ENCODE data around the gene LIME1. TPM values are rescaled to one million over a fixed set of nuclear protein-coding genes. Genes with fewer than 3 reads are reported as not detected.

LIME1 gene
- total and polyA plus RNA-seq, 9 of the 15 experiments (the other 6 are each of a cell fraction or from before 2014, with no cell fraction given), result 0.11 to 17.1 (median 2.8) TPM; not detected in 2

DNA sequence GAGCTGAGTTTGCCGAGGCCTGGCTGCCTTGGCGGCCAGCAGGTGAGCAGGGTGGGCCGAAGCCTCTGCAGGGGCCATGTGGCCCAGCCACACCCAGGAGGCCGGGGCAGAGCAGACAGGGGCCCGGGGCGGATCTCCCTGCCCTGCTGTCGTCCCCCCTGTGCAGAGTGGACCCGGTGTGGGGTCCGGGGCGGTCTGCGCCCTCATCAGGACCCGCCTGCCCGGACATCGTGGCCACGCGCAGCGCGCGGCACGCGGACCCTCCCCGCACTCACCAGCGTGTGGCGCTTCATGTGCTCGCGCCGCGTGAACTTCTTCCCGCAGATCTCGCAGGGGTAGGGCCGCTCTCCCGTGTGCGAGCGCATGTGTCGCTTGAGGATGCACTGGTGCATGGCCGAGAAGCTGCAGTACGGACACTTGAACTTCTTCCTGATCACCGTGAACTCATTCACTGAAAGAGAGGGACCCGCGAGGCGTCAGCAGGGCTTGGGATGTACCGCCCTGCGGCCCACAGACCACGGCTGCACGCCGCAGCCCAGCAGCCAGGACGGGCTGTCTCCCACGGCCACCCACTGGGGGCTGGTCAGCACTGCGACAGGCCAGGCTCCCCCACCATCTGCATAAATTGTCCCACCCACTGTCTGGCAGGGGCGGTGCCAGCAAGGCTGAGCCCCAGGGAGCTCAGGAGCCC, 16.1 kb downstream of the LIME1 start:
- Histone ChIP-seq H3K9me1 (ENCODE audit: control insufficient read depth, insufficient read depth, low read length) (no peaks in the 10 kb centered on the region), H3K79me2 (ENCODE audit: control insufficient read depth, insufficient read depth, low read length) (no peaks in the 10 kb centered on the region), H3K4me3 (no peak overlapping the region), H3K27ac (ENCODE audit: extremely low read depth, low read depth, low read length) (no peak overlapping the region), H3K27me3 (ENCODE audit: control insufficient read depth in 2 of 2, insufficient read depth in 2 of 2, low read length in 2 of 2) (no peaks in the 10 kb centered on the region), H4K20me1 (replicated peaks; ENCODE audit: control insufficient read depth, insufficient read depth, low read length) (no peaks in the 10 kb centered on the region), H2AFZ (ENCODE audit: low read depth, low read length) (peak overlapping the region; percentile 66; the same call in 1 of the 2 replicates), H3K9me3 (replicated peaks; ENCODE audit: control insufficient read depth, insufficient read depth, low read depth, low read length) (no peaks in the 10 kb centered on the region), H3K4me2 (ENCODE audit: insufficient read depth, low read length) (no peak overlapping the region; the same call in 1 of the 2 replicates), H3K9ac (ENCODE audit: insufficient read depth in 1 of 2, low read depth in 2 of 2, low read length in 2 of 2) (peak overlapping the region in 1 of 2 experiments; percentile 39; a peak in 2 of 4 replicates), H3K36me3 (ENCODE audit: control insufficient read depth, insufficient read depth, low read length) (no peaks in the 10 kb centered on the region), H3K4me1 (replicated peaks in 1 of 2; ENCODE audit: control insufficient read depth in 2 of 2, insufficient read depth in 2 of 2, low read length in 2 of 2) (peaks cover 9 to 56% of the 10 kb centered on the region in 2 experiments)
- ATAC-seq (peak; percentile 86), FAIRE-seq (peak; percentile 81), DNase-seq (ENCODE audit: extremely low read depth in 1 of 4, low spot score in 3 of 4) (peak; percentile 57 to 80 (median 70))
- BruUV-seq (replicated peaks), result no TSS peak
- POLR2A ChIA-PET, result no interaction called here
- CTCF ChIA-PET (ENCODE audit: low intra/inter-chr PET ratio), result no interaction called here
- intact Hi-C loops (cut with micrococcal nuclease) (no loop called here), in situ Hi-C loops (cut with MboI) (no loop called here)
- WGBS (ENCODE audit: insufficient coverage, low coverage, missing lambda C conversion rate), result 28% methylated on average over 21 of the region's 50 CpGs
- TF ChIP-seq, protein P1, sequence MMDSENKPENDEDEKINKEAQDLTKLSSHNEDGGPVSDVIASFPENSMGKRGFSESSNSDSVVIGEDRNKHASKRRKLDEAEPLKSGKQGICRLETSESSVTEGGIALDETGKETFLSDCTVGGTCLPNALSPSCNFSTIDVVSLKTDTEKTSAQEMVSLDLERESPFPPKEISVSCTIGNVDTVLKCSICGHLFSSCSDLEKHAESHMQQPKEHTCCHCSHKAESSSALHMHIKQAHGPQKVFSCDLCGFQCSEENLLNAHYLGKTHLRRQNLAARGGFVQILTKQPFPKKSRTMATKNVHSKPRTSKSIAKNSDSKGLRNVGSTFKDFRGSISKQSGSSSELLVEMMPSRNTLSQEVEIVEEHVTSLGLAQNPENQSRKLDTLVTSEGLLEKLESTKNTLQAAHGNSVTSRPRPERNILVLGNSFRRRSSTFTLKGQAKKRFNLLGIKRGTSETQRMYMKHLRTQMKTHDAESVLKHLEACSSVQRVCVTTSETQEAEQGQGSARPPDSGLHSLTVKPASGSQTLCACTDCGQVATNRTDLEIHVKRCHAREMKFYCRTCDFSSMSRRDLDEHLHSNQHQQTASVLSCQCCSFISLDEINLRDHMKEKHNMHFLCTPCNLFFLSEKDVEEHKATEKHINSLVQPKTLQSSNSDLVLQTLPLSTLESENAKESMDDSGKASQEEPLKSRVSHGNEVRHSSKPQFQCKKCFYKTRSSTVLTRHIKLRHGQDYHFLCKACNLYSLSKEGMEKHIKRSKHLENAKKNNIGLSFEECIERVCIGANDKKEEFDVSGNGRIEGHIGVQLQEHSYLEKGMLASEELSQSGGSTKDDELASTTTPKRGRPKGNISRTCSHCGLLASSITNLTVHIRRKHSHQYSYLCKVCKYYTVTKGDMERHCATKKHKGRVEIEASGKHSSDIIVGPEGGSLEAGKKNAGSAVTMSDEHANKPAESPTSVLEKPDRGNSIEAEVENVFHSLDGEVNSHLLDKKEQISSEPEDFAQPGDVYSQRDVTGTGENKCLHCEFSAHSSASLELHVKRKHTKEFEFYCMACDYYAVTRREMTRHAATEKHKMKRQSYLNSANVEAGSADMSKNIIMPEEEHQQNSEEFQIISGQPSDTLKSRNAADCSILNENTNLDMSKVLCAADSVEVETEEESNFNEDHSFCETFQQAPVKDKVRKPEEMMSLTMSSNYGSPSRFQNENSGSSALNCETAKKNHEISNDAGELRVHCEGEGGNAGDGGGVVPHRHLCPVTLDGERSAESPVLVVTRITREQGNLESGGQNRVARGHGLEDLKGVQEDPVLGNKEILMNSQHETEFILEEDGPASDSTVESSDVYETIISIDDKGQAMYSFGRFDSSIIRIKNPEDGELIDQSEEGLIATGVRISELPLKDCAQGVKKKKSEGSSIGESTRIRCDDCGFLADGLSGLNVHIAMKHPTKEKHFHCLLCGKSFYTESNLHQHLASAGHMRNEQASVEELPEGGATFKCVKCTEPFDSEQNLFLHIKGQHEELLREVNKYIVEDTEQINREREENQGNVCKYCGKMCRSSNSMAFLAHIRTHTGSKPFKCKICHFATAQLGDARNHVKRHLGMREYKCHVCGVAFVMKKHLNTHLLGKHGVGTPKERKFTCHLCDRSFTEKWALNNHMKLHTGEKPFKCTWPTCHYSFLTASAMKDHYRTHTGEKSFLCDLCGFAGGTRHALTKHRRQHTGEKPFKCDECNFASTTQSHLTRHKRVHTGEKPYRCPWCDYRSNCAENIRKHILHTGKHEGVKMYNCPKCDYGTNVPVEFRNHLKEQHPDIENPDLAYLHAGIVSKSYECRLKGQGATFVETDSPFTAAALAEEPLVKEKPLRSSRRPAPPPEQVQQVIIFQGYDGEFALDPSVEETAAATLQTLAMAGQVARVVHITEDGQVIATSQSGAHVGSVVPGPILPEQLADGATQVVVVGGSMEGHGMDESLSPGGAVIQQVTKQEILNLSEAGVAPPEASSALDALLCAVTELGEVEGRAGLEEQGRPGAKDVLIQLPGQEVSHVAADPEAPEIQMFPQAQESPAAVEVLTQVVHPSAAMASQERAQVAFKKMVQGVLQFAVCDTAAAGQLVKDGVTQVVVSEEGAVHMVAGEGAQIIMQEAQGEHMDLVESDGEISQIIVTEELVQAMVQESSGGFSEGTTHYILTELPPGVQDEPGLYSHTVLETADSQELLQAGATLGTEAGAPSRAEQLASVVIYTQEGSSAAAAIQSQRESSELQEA (IDR thresholded peaks at IDR 0.05; ENCODE audit: low read depth), result no peak
- TF ChIP-seq, protein P2, sequence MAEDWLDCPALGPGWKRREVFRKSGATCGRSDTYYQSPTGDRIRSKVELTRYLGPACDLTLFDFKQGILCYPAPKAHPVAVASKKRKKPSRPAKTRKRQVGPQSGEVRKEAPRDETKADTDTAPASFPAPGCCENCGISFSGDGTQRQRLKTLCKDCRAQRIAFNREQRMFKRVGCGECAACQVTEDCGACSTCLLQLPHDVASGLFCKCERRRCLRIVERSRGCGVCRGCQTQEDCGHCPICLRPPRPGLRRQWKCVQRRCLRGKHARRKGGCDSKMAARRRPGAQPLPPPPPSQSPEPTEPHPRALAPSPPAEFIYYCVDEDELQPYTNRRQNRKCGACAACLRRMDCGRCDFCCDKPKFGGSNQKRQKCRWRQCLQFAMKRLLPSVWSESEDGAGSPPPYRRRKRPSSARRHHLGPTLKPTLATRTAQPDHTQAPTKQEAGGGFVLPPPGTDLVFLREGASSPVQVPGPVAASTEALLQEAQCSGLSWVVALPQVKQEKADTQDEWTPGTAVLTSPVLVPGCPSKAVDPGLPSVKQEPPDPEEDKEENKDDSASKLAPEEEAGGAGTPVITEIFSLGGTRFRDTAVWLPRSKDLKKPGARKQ (CRISPR knock-in tag; IDR thresholded peaks at IDR 0.05), result 0 out of 2 replicates have a peak, but pooled peaks have one; percentile 46
- TF ChIP-seq SIN3B (IDR thresholded peaks at IDR 0.05; ENCODE audit: low read depth) (no peak), ARNT (IDR thresholded peaks at IDR 0.05) (no peak), TAL1 (IDR thresholded peaks at IDR 0.05) (no peak)
- TF ChIP-seq, protein P3, sequence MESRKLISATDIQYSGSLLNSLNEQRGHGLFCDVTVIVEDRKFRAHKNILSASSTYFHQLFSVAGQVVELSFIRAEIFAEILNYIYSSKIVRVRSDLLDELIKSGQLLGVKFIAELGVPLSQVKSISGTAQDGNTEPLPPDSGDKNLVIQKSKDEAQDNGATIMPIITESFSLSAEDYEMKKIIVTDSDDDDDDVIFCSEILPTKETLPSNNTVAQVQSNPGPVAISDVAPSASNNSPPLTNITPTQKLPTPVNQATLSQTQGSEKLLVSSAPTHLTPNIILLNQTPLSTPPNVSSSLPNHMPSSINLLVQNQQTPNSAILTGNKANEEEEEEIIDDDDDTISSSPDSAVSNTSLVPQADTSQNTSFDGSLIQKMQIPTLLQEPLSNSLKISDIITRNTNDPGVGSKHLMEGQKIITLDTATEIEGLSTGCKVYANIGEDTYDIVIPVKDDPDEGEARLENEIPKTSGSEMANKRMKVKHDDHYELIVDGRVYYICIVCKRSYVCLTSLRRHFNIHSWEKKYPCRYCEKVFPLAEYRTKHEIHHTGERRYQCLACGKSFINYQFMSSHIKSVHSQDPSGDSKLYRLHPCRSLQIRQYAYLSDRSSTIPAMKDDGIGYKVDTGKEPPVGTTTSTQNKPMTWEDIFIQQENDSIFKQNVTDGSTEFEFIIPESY (CRISPR knock-in tag; IDR thresholded peaks at IDR 0.05), result peak; percentile 99
- TF ChIP-seq, protein P4, sequence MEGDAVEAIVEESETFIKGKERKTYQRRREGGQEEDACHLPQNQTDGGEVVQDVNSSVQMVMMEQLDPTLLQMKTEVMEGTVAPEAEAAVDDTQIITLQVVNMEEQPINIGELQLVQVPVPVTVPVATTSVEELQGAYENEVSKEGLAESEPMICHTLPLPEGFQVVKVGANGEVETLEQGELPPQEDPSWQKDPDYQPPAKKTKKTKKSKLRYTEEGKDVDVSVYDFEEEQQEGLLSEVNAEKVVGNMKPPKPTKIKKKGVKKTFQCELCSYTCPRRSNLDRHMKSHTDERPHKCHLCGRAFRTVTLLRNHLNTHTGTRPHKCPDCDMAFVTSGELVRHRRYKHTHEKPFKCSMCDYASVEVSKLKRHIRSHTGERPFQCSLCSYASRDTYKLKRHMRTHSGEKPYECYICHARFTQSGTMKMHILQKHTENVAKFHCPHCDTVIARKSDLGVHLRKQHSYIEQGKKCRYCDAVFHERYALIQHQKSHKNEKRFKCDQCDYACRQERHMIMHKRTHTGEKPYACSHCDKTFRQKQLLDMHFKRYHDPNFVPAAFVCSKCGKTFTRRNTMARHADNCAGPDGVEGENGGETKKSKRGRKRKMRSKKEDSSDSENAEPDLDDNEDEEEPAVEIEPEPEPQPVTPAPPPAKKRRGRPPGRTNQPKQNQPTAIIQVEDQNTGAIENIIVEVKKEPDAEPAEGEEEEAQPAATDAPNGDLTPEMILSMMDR (IDR thresholded peaks at IDR 0.05 in 2 of 3, conservative IDR thresholded peaks at IDR 0.05 in 1 of 3; ENCODE audit: insufficient read depth in 2 of 3, low read depth in 1 of 3, low read length in 3 of 3), result 0 out of 6 replicates have a peak, but pooled peaks of 1 of the 3 experiments have one; percentile 2
